ENCODE results near the gene CGB3. TPM values are rescaled to one million over a fixed set of nuclear protein-coding genes. Genes with fewer than 3 reads are reported as not detected.
A peak's percentile ranks its signal among the peaks of the same experiment; 100 is the strongest.
"Not testable (repeated sequence)": the region's sequence is repeated elsewhere in the genome, so short reads cannot be mapped to it uniquely, and the experiment has no call there.

The CGB3 gene
- total RNA-seq (0.14 TPM), polyA plus RNA-seq (0.37 TPM)
- long read RNA-seq, donor 1 = 0 reads
- long read RNA-seq, donor 2, partial matches to known transcripts = 0 of 1 reads
- long read RNA-seq, donor 2, other reads (novel, unspliced or antisense) = 0 of 1 reads
- long read RNA-seq, donor 3 = 0 reads
- long read RNA-seq, donor 4 = 0 reads
- long read RNA-seq, donor 5 = 0 reads
- long read RNA-seq, donor 6 = 0 reads
- long read RNA-seq, donor 7 = 0 reads
- long read RNA-seq, donor 8 = 0 reads
- long read RNA-seq, donor 9 = 0 reads
- long read RNA-seq, donor 10 = 0 reads

DNA sequence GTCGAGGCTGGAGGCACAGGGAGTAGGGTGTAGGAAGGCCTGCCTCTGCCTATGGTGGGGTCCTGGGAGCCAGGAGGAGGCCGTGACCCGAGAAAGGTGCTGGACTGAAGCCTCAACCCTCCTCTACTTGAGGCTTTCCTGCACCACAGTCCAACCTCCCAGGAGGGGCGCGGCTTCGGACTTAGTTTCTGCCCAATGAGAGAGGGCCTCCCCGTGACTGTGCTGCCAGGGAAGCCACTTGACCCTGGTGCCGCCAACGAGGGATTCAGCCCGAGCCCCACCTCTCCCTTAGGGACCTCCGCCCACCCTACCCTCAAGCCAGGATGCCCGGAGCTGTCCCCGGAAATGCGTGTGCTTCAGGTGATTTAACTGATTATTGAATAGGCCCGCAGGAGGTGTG lies at the start of gene CGB3:
Gene CGB3, minus strand, starts transcription at position 101 of the 400 bp plus-strand sequence. CDS start 362 bp downstream, outside the sequence.
- H3K36me3 ChIP-seq (ENCODE audit: control insufficient read depth in 2 of 2, insufficient read depth in 2 of 2, low read length in 1 of 2); H3K4me3 ChIP-seq (ENCODE audit: low read length in 2 of 2); DNase-seq (ENCODE audit: low read depth in 6 of 9, low spot score in 9 of 9); H3K9me3 ChIP-seq (ENCODE audit: control insufficient read depth in 2 of 2, insufficient read depth in 1 of 2, low read length in 1 of 2); H3K4me1 ChIP-seq (ENCODE audit: control insufficient read depth in 2 of 2, insufficient read depth in 2 of 2, low read length in 2 of 2); H3K27ac ChIP-seq (ENCODE audit: low read depth in 1 of 2, low read length in 1 of 2): not testable (repeated sequence)
- H3K27me3 ChIP-seq (ENCODE audit: control insufficient read depth in 2 of 2, insufficient read depth in 1 of 2, low read length in 1 of 2) = peaks cover 10 to 32% of the 10 kb centered on the region in 2 donors
- 77% methylated on average over 15 of the region's 15 CpGs for WGBS

DNA sequence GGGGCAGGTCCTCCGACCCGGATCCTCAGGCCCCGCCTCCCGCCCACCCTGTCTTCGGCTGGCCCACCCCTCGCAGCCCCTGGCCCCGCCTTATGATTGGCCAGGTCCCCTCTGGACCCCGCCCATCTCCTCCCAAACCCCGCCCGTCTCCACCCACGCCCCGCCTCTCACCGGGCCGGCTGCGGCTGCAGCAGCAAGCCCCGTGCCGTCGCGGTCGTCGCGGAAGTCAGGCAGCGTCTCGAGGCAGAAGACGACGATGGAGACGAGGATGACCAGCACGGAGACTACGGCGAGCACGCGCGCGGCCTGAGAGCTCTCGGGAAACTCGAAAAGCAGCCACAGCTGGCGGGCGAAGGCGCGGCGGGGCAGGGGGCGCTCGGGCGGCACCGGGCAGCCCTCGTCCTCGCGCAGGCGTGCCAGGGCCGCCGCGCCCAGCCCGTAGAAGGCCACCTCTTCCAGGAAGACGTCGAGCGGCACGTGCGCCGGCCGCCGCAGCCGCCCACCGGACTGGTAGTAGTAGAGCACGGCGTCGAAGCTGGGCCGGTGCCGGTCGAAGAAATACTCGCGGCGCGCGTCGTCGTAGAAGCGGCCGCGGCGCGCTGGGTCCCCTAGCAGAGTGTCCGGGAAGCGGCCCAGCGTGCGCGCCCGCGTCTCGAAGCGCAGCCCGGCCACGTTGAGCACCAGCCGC lies 47.9 kb upstream of the CGB3 start:
- Histone ChIP-seq H3K4me3 (ENCODE audit: low read length in 2 of 2) (peak overlapping the region in 1 of 2 donors; percentile 33), H3K4me1 (ENCODE audit: control insufficient read depth in 2 of 2, insufficient read depth in 2 of 2, low read length in 2 of 2) (no peaks in the 10 kb centered on the region), H3K9me3 (ENCODE audit: control insufficient read depth in 2 of 2, insufficient read depth in 1 of 2, low read length in 1 of 2) (peaks cover 0 to 4% of the 10 kb centered on the region in 2 donors), H3K27ac (ENCODE audit: low read depth in 1 of 2, low read length in 1 of 2) (no peak overlapping the region), H3K27me3 (ENCODE audit: control insufficient read depth in 2 of 2, insufficient read depth in 1 of 2, low read length in 1 of 2) (peaks cover 44 to 77% of the 10 kb centered on the region in 2 donors), H3K36me3 (ENCODE audit: control insufficient read depth in 2 of 2, insufficient read depth in 2 of 2, low read length in 1 of 2) (no peaks in the 10 kb centered on the region)
- no peak for DNase-seq (ENCODE audit: low read depth in 6 of 9, low spot score in 9 of 9)
- WGBS = 10% methylated on average over 93 of the region's 93 CpGs

DNA sequence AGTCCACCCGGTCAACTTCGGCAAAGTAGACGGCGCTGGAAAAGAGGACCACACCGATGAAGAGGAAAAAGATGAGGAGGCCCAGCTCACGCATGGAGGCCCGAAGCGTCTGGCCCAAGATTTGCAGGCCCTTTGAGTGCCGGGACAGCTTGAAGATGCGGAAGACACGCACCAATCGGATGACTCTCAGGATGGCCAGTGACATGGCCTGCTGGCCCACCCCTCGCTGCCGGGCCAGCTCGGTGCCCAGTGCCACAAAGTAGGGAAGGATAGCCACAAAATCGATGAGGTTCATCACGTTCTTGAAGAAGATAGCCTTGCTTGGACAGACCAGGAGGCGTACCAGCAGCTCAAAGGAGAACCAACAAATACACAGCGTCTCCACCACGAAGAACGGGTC lies 46.3 kb upstream of the CGB3 start:
- WGBS = 97% methylated on average over 21 of the region's 21 CpGs
- no peak overlapping the region for H3K27ac ChIP-seq (ENCODE audit: low read depth in 1 of 2, low read length in 1 of 2)
- H3K4me3 ChIP-seq (ENCODE audit: low read length in 2 of 2) = no peak overlapping the region
- no peaks in the 10 kb centered on the region for H3K4me1 ChIP-seq (ENCODE audit: control insufficient read depth in 2 of 2, insufficient read depth in 2 of 2, low read length in 2 of 2)
- peaks cover 52 to 93% of the 10 kb centered on the region in 2 donors for H3K27me3 ChIP-seq (ENCODE audit: control insufficient read depth in 2 of 2, insufficient read depth in 1 of 2, low read length in 1 of 2)
- H3K36me3 ChIP-seq (ENCODE audit: control insufficient read depth in 2 of 2, insufficient read depth in 2 of 2, low read length in 1 of 2) = no peaks in the 10 kb centered on the region
- DNase-seq (ENCODE audit: low read depth in 6 of 9, low spot score in 9 of 9) = no peak
- peaks cover 0 to 4% of the 10 kb centered on the region in 2 donors for H3K9me3 ChIP-seq (ENCODE audit: control insufficient read depth in 2 of 2, insufficient read depth in 1 of 2, low read length in 1 of 2)

DNA sequence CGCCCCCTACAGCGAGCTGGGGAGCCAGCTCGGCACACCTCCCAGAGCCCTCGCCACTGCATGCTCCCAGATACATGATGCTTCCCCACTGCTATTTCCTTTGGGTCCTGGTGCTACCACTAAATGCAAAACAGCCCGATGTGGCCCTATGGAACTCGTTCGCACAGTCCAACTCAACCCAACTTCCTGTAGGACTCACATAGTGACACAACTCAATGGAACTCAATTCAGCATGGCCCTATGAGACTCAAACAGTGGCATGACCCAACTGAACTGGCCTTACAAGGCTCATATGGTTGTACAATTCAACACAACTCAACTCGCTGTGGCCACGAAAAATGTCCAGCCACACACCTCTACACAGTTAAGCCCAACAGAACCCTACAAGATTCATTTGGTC lies 44.9 kb upstream of the CGB3 start:
- no peak overlapping the region for H3K27ac ChIP-seq (ENCODE audit: low read depth in 1 of 2, low read length in 1 of 2)
- no peaks in the 10 kb centered on the region for H3K4me1 ChIP-seq (ENCODE audit: control insufficient read depth in 2 of 2, insufficient read depth in 2 of 2, low read length in 2 of 2)
- H3K9me3 ChIP-seq (ENCODE audit: control insufficient read depth in 2 of 2, insufficient read depth in 1 of 2, low read length in 1 of 2) = peaks cover 0 to 4% of the 10 kb centered on the region in 2 donors
- DNase-seq (ENCODE audit: low read depth in 6 of 9, low spot score in 9 of 9) = no peak
- H3K27me3 ChIP-seq (ENCODE audit: control insufficient read depth in 2 of 2, insufficient read depth in 1 of 2, low read length in 1 of 2) = peaks cover 64 to 97% of the 10 kb centered on the region in 2 donors
- no peaks in the 10 kb centered on the region for H3K36me3 ChIP-seq (ENCODE audit: control insufficient read depth in 2 of 2, insufficient read depth in 2 of 2, low read length in 1 of 2)
- 95% methylated on average over 9 of the region's 9 CpGs for WGBS
- H3K4me3 ChIP-seq (ENCODE audit: low read length in 2 of 2) = no peak overlapping the region

DNA sequence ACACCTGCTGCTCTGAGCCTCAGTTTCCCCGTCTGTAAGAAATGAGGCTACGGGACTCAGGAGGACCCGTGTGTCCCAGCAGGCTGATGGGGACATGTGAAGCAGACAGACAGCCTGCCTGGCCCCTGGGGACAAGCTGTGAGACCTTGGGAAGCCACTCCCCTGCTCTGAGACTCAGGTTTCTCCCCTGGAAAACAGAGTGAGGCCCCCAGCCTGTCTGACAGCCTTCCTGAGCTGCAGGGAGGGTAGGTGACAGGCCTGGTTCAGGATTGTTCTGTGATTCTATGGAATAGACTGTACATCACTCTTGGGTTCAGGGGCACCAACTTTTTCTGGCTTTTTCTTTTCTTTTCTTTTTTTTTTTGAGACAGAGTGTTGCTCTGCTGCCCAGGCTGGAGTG lies 43.4 kb upstream of the CGB3 start:
- no peak overlapping the region for H3K4me3 ChIP-seq (ENCODE audit: low read length in 2 of 2)
- H3K9me3 ChIP-seq (ENCODE audit: control insufficient read depth in 2 of 2, insufficient read depth in 1 of 2, low read length in 1 of 2) = peaks cover 0 to 4% of the 10 kb centered on the region in 2 donors
- no peak overlapping the region for H3K27ac ChIP-seq (ENCODE audit: low read depth in 1 of 2, low read length in 1 of 2)
- DNase-seq (ENCODE audit: low read depth in 6 of 9, low spot score in 9 of 9) = no peak
- H3K36me3 ChIP-seq (ENCODE audit: control insufficient read depth in 2 of 2, insufficient read depth in 2 of 2, low read length in 1 of 2) = no peaks in the 10 kb centered on the region
- H3K27me3 ChIP-seq (ENCODE audit: control insufficient read depth in 2 of 2, insufficient read depth in 1 of 2, low read length in 1 of 2) = peaks cover 51 to 97% of the 10 kb centered on the region in 2 donors
- 69% methylated on average over 3 of the region's 3 CpGs for WGBS
- H3K4me1 ChIP-seq (ENCODE audit: control insufficient read depth in 2 of 2, insufficient read depth in 2 of 2, low read length in 2 of 2) = no peaks in the 10 kb centered on the region

DNA sequence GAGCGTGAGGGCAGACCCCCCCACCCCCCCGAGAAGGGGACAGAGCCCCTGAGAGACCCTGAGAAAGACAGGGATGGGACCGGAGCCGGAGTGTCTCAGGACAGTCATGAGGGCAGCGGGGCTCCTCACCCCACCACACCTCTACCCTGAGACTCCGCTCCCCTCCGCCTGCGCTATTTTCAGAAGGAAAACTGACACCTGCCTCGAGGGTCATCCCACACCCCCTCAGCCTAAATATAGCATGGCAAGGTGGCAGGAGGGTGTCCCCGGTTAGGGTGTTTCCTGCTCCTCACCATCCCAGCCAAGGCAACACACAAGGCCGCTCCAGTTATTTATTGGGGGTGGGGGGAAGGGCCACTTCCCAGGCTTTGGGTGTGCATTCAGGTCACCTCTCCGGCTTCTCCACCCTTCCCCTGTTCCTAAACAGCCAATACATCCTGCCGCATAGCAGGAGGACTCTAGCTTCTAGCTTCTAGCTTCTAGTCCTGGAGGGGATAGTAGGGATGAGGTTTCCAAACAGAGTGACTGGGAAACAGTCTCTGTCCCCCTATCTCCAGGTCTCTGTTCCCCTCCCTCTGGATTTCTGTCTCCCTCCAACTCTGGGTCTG lies 41.9 kb upstream of the CGB3 start:
- WGBS = 56% methylated on average over 13 of the region's 13 CpGs
- no peak overlapping the region for H3K4me3 ChIP-seq (ENCODE audit: low read length in 2 of 2)
- H3K27me3 ChIP-seq (ENCODE audit: control insufficient read depth in 2 of 2, insufficient read depth in 1 of 2, low read length in 1 of 2) = peaks cover 38 to 99% of the 10 kb centered on the region in 2 donors
- H3K27ac ChIP-seq (ENCODE audit: low read depth in 1 of 2, low read length in 1 of 2) = no peak overlapping the region
- DNase-seq (ENCODE audit: low read depth in 6 of 9, low spot score in 9 of 9) = no peak
- H3K9me3 ChIP-seq (ENCODE audit: control insufficient read depth in 2 of 2, insufficient read depth in 1 of 2, low read length in 1 of 2) = no peaks in the 10 kb centered on the region
- no peaks in the 10 kb centered on the region for H3K4me1 ChIP-seq (ENCODE audit: control insufficient read depth in 2 of 2, insufficient read depth in 2 of 2, low read length in 2 of 2)
- no peaks in the 10 kb centered on the region for H3K36me3 ChIP-seq (ENCODE audit: control insufficient read depth in 2 of 2, insufficient read depth in 2 of 2, low read length in 1 of 2)

DNA sequence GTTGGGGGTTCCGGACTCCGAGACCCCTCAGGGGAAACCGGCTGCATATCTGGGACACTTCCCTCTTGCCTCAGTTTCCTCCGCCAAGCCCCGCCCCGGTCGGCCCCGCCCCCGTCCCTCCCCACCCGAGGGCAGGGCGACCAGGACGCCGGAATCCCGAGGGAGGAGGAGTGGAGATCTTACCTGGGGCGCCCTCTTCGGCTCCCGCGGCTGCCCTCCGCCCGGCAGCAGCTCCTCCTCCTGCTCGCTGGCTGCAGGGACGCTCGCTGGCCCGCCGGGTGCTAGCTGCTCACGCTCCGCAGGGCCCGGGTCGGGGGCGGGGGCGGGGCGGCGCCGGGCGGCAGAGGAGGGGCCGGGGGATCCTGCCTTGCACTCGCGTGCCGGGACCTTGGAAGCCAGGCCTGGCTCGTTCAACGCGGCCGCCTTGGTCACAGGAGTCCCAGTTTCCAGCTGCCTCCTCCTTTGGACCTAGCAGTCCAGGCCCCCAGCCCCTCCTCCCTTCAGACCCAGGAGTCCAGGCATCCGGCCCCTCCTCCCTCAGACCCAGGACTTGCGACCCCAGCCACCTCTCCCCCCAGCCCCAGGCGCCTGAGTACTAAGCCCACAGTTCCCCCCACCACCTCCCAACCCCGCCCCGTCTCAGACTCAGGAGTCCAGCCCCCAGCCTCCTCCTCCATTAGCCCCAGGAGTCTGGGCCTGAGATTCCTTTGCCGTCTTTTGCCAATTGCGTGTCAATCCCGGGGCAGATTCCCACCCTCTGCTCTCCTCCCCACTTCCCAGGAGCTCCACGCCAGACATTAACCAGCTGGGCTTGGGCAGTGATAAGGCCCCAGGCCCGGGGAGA lies 40.9 kb upstream of the CGB3 start, which contains the start of gene NTF4:
Gene NTF4, minus strand, starts transcription at position 51 of the 844 bp plus-strand sequence. CDS start 2,821 bp downstream, outside the sequence.
- DNase-seq (ENCODE audit: low read depth in 6 of 9, low spot score in 9 of 9) = no peak
- no peaks in the 10 kb centered on the region for H3K36me3 ChIP-seq (ENCODE audit: control insufficient read depth in 2 of 2, insufficient read depth in 2 of 2, low read length in 1 of 2)
- peak within 1 kb of the TSS in 1 of 2 donors; percentile 38 for H3K4me3 ChIP-seq (ENCODE audit: low read length in 2 of 2)
- 9% methylated on average over 53 of the region's 53 CpGs for WGBS
- no peaks in the 10 kb centered on the region for H3K4me1 ChIP-seq (ENCODE audit: control insufficient read depth in 2 of 2, insufficient read depth in 2 of 2, low read length in 2 of 2)
- no peaks in the 10 kb centered on the region for H3K9me3 ChIP-seq (ENCODE audit: control insufficient read depth in 2 of 2, insufficient read depth in 1 of 2, low read length in 1 of 2)
- H3K27me3 ChIP-seq (ENCODE audit: control insufficient read depth in 2 of 2, insufficient read depth in 1 of 2, low read length in 1 of 2) = peaks cover 29 to 97% of the 10 kb centered on the region in 2 donors
- peak within 1 kb of the TSS; percentile 48 to 55 for H3K27ac ChIP-seq (ENCODE audit: low read depth in 1 of 2, low read length in 1 of 2)

DNA sequence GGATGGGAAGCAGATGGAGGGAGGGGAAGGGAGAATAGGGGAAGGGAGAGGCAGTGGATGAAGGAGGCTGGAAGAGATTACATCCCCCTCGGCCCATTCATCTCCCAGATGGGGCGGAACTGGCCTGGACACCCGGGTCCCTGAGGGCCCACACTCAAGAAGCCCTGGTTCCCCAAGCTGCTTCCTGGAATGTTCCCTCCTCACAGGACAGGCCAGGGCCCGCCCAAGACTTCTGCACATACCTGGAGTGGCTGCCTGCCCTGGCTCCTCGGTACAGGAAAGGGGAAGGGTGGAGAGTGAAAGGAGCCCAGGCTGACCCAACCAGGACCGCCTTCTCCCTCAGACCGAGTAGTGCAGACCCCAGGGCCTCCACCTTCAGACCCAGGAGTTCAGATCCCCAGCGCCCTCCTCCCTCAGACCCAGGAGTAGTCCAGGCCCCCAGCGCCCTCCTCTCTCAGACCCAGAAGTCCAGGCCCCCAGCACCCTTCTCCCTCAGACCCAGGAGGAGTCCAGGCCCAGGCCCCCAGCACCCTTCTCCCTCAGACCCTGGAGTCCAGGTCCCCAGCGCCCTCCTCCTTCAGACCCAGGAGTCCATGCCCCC lies 40.0 kb upstream of the CGB3 start:
- DNase-seq (ENCODE audit: low read depth in 6 of 9, low spot score in 9 of 9) = no peak
- Histone ChIP-seq H3K36me3 (ENCODE audit: control insufficient read depth in 2 of 2, insufficient read depth in 2 of 2, low read length in 1 of 2) (no peaks in the 10 kb centered on the region), H3K9me3 (ENCODE audit: control insufficient read depth in 2 of 2, insufficient read depth in 1 of 2, low read length in 1 of 2) (no peaks in the 10 kb centered on the region), H3K27me3 (ENCODE audit: control insufficient read depth in 2 of 2, insufficient read depth in 1 of 2, low read length in 1 of 2) (peaks cover 33 to 98% of the 10 kb centered on the region in 2 donors), H3K4me3 (ENCODE audit: low read length in 2 of 2) (no peak overlapping the region), H3K4me1 (ENCODE audit: control insufficient read depth in 2 of 2, insufficient read depth in 2 of 2, low read length in 2 of 2) (no peaks in the 10 kb centered on the region), H3K27ac (ENCODE audit: low read depth in 1 of 2, low read length in 1 of 2) (peak overlapping the region; percentile 48 to 55)
- WGBS = 58% methylated on average over 10 of the region's 10 CpGs

All from thymus (tissue), 14 donors.